OCI-LY1 (cell line): ENCODE results near the gene CDH3.

ENCODE experiments used
- EZH2 ChIP-seq: fragments of 200-600 bp; sonication (generic), shearing (Covaris generic); IDR thresholded peaks from 2 replicates; pipeline ENCODE4 v1.8.0; 2017; ENCODE audit warnings: borderline replicate concordance, mixed run types, mild to moderate bottlenecking, antibody characterized with exemption, low read length, moderate library complexity, mixed read lengths
- TF ChIP-seq, protein P1 (sequence below): fragments of 200-600 bp; sonication (generic), shearing (Covaris generic); IDR thresholded peaks from 2 replicates; pipeline ENCODE4 v1.5.1; 2017; ENCODE audit warnings: mild to moderate bottlenecking, antibody characterized with exemption, low read length, moderate library complexity, mixed read lengths

DNA sequence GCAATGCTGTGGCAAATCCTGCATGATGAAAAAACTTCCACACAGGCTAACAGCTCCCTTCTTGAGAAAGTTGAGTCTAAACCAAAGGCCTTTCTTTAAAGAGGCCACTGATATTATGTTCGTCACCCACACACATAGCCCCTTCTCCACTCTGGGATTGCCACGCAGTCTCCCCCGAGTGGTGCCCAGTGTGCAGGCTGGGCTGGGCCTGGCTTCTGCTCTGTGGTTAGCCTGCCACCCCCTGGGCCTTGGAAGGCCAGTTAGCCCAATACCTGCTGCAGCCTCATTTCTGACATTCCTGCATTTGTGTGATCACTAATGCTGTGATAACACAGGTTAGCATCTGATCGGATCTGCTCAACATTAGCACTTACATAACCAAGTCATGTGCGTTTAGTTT is 44.8 kb downstream of the CDH3 start:
- TF ChIP-seq, protein P1, sequence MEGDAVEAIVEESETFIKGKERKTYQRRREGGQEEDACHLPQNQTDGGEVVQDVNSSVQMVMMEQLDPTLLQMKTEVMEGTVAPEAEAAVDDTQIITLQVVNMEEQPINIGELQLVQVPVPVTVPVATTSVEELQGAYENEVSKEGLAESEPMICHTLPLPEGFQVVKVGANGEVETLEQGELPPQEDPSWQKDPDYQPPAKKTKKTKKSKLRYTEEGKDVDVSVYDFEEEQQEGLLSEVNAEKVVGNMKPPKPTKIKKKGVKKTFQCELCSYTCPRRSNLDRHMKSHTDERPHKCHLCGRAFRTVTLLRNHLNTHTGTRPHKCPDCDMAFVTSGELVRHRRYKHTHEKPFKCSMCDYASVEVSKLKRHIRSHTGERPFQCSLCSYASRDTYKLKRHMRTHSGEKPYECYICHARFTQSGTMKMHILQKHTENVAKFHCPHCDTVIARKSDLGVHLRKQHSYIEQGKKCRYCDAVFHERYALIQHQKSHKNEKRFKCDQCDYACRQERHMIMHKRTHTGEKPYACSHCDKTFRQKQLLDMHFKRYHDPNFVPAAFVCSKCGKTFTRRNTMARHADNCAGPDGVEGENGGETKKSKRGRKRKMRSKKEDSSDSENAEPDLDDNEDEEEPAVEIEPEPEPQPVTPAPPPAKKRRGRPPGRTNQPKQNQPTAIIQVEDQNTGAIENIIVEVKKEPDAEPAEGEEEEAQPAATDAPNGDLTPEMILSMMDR = no peak
- no peak for TF ChIP-seq EZH2
